Mammary epithelial cell (primary cell): ENCODE results near the gene ZNF2.

ENCODE experiments used
- EZH2 ChIP-seq: IDR thresholded peaks from 2 replicates; pipeline ENCODE4 v1.6.1; 2012; ENCODE audit warnings: low read length, inconsistent platforms, borderline replicate concordance
- TF ChIP-seq, protein P1 (sequence below), 2 donors: IDR thresholded peaks in 1 of 2; conservative IDR thresholded peaks in 1 of 2; 2 replicates each; pipeline ENCODE4 v1.5.1; 2011 to 2012; ENCODE audit warnings: inconsistent platforms in 2 of 2, low read length in 2 of 2, mild to moderate bottlenecking in 2 of 2, control low read depth in 1 of 2, low read depth in 1 of 2; ENCODE audit not compliant: insufficient read depth in 1 of 2; ENCODE audit errors: extremely low read depth in 1 of 2

DNA sequence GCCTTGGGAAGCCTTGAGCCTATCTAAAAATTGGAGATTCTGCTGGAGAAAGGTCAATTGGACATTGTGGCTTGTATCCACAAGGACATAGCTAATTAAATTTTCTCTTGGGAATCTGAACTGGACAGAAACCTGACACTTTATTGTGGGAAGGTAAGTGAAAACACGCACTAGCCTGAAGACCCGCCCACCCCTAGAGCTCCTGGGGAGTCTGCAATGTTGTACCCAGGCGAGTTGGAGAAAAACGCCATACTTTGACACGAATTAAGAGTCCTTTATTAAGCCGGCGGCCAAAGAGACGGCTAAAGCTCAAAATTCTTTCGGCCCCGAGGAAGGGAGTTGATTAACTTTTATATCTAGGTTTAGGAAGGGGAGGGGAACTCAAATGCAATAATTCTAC lies 40.5 kb downstream of the ZNF2 start:
- TF ChIP-seq, protein P1, sequence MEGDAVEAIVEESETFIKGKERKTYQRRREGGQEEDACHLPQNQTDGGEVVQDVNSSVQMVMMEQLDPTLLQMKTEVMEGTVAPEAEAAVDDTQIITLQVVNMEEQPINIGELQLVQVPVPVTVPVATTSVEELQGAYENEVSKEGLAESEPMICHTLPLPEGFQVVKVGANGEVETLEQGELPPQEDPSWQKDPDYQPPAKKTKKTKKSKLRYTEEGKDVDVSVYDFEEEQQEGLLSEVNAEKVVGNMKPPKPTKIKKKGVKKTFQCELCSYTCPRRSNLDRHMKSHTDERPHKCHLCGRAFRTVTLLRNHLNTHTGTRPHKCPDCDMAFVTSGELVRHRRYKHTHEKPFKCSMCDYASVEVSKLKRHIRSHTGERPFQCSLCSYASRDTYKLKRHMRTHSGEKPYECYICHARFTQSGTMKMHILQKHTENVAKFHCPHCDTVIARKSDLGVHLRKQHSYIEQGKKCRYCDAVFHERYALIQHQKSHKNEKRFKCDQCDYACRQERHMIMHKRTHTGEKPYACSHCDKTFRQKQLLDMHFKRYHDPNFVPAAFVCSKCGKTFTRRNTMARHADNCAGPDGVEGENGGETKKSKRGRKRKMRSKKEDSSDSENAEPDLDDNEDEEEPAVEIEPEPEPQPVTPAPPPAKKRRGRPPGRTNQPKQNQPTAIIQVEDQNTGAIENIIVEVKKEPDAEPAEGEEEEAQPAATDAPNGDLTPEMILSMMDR (conservative IDR thresholded peaks at IDR 0.05 in 1 of 2, IDR thresholded peaks at IDR 0.05 in 1 of 2; ENCODE audit: extremely low read depth in 1 of 2, insufficient read depth in 1 of 2, low read depth in 1 of 2, low read length in 2 of 2): no peak
- no peak for TF ChIP-seq EZH2
